ENCODE measurements around the gene SLF1.

- TF ChIP-seq POLR2A (IDR thresholded peaks at IDR 0.05), result no peak
- TF ChIP-seq CTCF (IDR thresholded peaks at IDR 0.05), result no peak
These were observed 42.6 kb downstream of the SLF1 start for GRCh38 chr5:94661086-94661485.
